Naive thymus-derived CD4-positive, alpha-beta T cell (primary cell): ENCODE data around the gene TMEM131L. TPM values are rescaled to one million over a fixed set of nuclear protein-coding genes. Genes with fewer than 3 reads are reported as not detected.

Experiments
- ATAC-seq: fragments of 150-1000 bp; cut with Tn5 transposase; 2 replicates; pipeline ENCODE4 v1.10.0; 2021; ENCODE audit warnings: mild to moderate bottlenecking, moderate library complexity
- CTCF ChIA-PET: fragments of 350-600 bp; sonication (Branson Sonifier 250); formaldehyde crosslinking; loops from one replicate; lab custom pipeline; 2021; ENCODE audit warnings: antibody characterized with exemption; lab: Charles Lee
- POLR2A ChIA-PET: fragments of 350-600 bp; sonication (Branson Sonifier 250); formaldehyde crosslinking; loops from one replicate; lab custom pipeline; 2021; ENCODE audit warnings: antibody characterized with exemption, inconsistent platforms; lab: Charles Lee
- DNase-seq, 9 donors: peaks; one replicate each; pipeline versions ENCODE4 v3.0.0 to v3.0.0-alpha.2; 2020 to 2022; ENCODE audit warnings: mixed read lengths in 1 of 9
- H3K27ac ChIP-seq: one replicate; pipeline ENCODE4 v1.7.0; 2013; ENCODE audit warnings: mild to moderate bottlenecking, low read depth, low read length, moderate library complexity
- H3K27me3 ChIP-seq, 2 donors: one replicate each; pipeline ENCODE4 v1.7.0; 2013; ENCODE audit warnings: low read length in 2 of 2, mild to moderate bottlenecking in 2 of 2, moderate library complexity in 2 of 2; ENCODE audit not compliant: control insufficient read depth in 2 of 2, insufficient read depth in 2 of 2
- H3K36me3 ChIP-seq, 3 experiments: 1 replicate in 2 of 3; 2 replicates in 1 of 3; pipeline ENCODE4 v1.7.0; 2013; ENCODE audit warnings: low read length in 3 of 3, mild to moderate bottlenecking in 3 of 3, moderate library complexity in 1 of 3; ENCODE audit not compliant: insufficient read depth in 3 of 3, control insufficient read depth in 2 of 3
- H3K4me1 ChIP-seq, 2 donors: one replicate each; pipeline ENCODE4 v1.7.0; 2013; ENCODE audit warnings: low read length in 2 of 2, mild to moderate bottlenecking in 2 of 2, moderate library complexity in 1 of 2; ENCODE audit not compliant: control insufficient read depth in 2 of 2, insufficient read depth in 2 of 2
- H3K4me3 ChIP-seq: 2 replicates; pipeline ENCODE4 v1.7.0; 2013; ENCODE audit warnings: mild to moderate bottlenecking, low read length
- H3K9me3 ChIP-seq, 3 experiments: 1 replicate in 2 of 3; 2 replicates in 1 of 3; pipeline ENCODE4 v1.7.0; 2013; ENCODE audit warnings: low read length in 3 of 3; ENCODE audit not compliant: control insufficient read depth in 2 of 3
- H3K27ac Mint-ChIP-seq, 9 donors: one replicate each; pipeline ENCODE4 v1.8.0; 2020 to 2022; ENCODE audit warnings: mixed read lengths in 9 of 9, mild to moderate bottlenecking in 8 of 9, moderate library complexity in 5 of 9, inconsistent platforms in 2 of 9
- H3K27me3 Mint-ChIP-seq, 5 donors: one replicate each; pipeline ENCODE4 v1.8.0; 2021 to 2022; ENCODE audit warnings: mixed read lengths in 5 of 5, mild to moderate bottlenecking in 1 of 5
- H3K36me3 Mint-ChIP-seq, 5 donors: one replicate each; pipeline ENCODE4 v1.8.0; 2020 to 2022; ENCODE audit warnings: mixed read lengths in 5 of 5, mild to moderate bottlenecking in 3 of 5, inconsistent platforms in 1 of 5
- H3K4me1 Mint-ChIP-seq, 7 donors: one replicate each; pipeline ENCODE4 v1.8.0; 2020 to 2022; ENCODE audit warnings: mixed read lengths in 7 of 7, mild to moderate bottlenecking in 3 of 7, inconsistent platforms in 1 of 7
- H3K4me3 Mint-ChIP-seq, 10 donors: one replicate each; pipeline ENCODE4 v1.8.0; 2020 to 2022; ENCODE audit warnings: mild to moderate bottlenecking in 10 of 10, mixed read lengths in 10 of 10, moderate library complexity in 6 of 10, inconsistent platforms in 2 of 10
- H3K9me3 Mint-ChIP-seq, 11 donors: one replicate each; pipeline ENCODE4 v1.8.0; 2020 to 2022; ENCODE audit warnings: mixed read lengths in 11 of 11, mild to moderate bottlenecking in 4 of 11, inconsistent platforms in 1 of 11, moderate library complexity in 1 of 11
- intact Hi-C, 2 donors: fragments of 100-400 bp; cut with micrococcal nuclease; formaldehyde crosslinking; loops; one replicate each; pipeline ENCODE4 v1.15.1; 2023
- polyA plus RNA-seq, 2 donors: library from polyadenylated mRNA; unstranded; fragments of 300-500 nt; fragmentation: Illumina TruSeq; gene quantifications; one replicate each; pipeline ENCODE4 v1.2.3, GENCODE V29; 2021
- total RNA-seq, 6 experiments: library from RNA in 5 of 6; stranded (reverse) in 5 of 6; gene quantifications; 1 replicate in 5 of 6; 2 replicates in 1 of 6; pipeline ENCODE4 v1.2.3 and lab custom pipeline; 2021 to 2026

TMEM131L gene
- total and polyA plus RNA-seq, 7 experiments from 2014 or later: 45.7 to 111 (median 87.9) TPM

DNA sequence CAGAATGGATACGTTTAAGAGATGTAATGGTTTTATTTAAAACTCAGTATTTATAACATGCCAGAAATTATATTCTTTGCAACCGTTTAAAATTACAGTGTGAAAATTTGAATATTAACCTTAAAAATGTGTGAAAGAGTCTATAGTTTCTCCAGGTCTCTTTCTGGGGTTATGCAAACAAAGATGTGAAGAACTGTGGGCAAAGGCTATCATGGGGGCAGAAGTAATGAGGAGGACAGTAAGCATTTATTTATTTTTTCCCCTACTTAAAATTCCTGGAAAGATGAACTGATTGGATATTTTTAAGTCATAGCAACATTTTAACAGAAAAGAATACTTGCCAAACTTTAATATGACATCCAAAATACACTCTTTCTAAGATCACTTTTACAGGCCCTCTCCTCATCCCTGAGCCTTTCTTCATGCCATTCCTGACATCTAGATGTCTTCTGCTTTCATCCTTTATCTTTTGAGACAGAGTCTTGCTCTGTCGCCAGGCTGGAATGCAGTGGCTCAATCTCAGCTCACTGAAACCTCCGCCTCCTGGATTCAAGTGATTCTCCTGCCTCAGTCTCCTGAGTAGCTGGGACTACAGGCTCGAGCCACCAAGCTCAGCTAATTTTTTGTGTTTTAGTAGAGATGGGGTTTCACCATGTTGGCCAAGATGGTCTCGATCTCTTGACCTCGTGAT lies 46.1 kb downstream of the TMEM131L start:
- ChIA-PET CTCF (interaction anchor here (1.9 kb wide), 1 partner anchor 11 kb away, joined by 5 read pairs; no protein-coding TSS in a partner anchor), POLR2A (interaction anchor here (0.6 to 2.6 kb wide), 4 partner anchors 11 to 88 kb away, joined by 4 to 13 read pairs (median 8); no protein-coding TSS in a partner anchor)
- ATAC-seq: no peak
- Mint-ChIP-seq H3K4me1 (peaks cover 38 to 92% (median 73%) of the 10 kb centered on the region in 7 donors), H3K27ac (peak overlapping the region in 8 of 9 donors; percentile 9 to 91 (median 69)), H3K36me3 (peaks cover 0 to 51% (median 37%) of the 10 kb centered on the region in 5 donors), H3K4me3 (peak overlapping the region in 7 of 10 donors; percentile 0 to 55 (median 22)), H3K27me3 (no peaks in the 10 kb centered on the region), H3K9me3 (peaks cover 0 to 4% (median 0%) of the 10 kb centered on the region in 11 donors)
- peaks cover 0 to 47% of the 10 kb centered on the region in 2 donors for H3K4me1 ChIP-seq
- no peak overlapping the region for H3K4me3 ChIP-seq
- intact Hi-C loops: no loop called here
- peaks cover 0 to 22% (median 4%) of the 10 kb centered on the region in 3 experiments for H3K36me3 ChIP-seq
- H3K9me3 ChIP-seq: no peaks in the 10 kb centered on the region
- no peak overlapping the region for H3K27ac ChIP-seq
- no peaks in the 10 kb centered on the region for H3K27me3 ChIP-seq
- DNase-seq: no peak

- Mint-ChIP-seq H3K4me3 (peak overlapping the region in 6 of 10 donors; percentile 18 to 55 (median 45)), H3K27ac (peak overlapping the region in 7 of 9 donors; percentile 9 to 91 (median 69))
- CTCF ChIA-PET: interaction anchor here (1.9 kb wide), 1 partner anchor 12 kb away, joined by 5 read pairs; no protein-coding TSS in a partner anchor
Observed at GRCh38 chr4:153512952-153513500, 46.9 kb downstream of the TMEM131L start.

GRCh38 chr4:153513596-153513995 lies 47.4 kb downstream of the TMEM131L start:
- Mint-ChIP-seq H3K27me3 (no peaks in the 10 kb centered on the region), H3K27ac (peak overlapping the region in 6 of 9 donors; percentile 55 to 91 (median 62)), H3K9me3 (peaks cover 0 to 4% (median 0%) of the 10 kb centered on the region in 11 donors), H3K36me3 (peaks cover 0 to 51% (median 32%) of the 10 kb centered on the region in 5 donors), H3K4me1 (peaks cover 43 to 92% (median 75%) of the 10 kb centered on the region in 7 donors), H3K4me3 (peak overlapping the region in 6 of 10 donors; percentile 22 to 56 (median 54))
- H3K9me3 ChIP-seq: no peaks in the 10 kb centered on the region
- ChIA-PET POLR2A (interaction anchor here (0.6 to 2.6 kb wide), 6 partner anchors 9 to 25 kb away, joined by 3 to 13 read pairs (median 4); no protein-coding TSS in a partner anchor), CTCF (interaction anchor here (0.6 to 1.9 kb wide), 3 partner anchors 9 to 46 kb away, joined by 3 to 5 read pairs (median 3); no protein-coding TSS in a partner anchor)
- no peak for ATAC-seq
- H3K27ac ChIP-seq: no peak overlapping the region
- peaks cover 8 to 47% of the 10 kb centered on the region in 2 donors for H3K4me1 ChIP-seq
- intact Hi-C loops: no loop called here
- H3K4me3 ChIP-seq: no peak overlapping the region
- no peaks in the 10 kb centered on the region for H3K27me3 ChIP-seq
- DNase-seq: no peak
- peaks cover 0 to 20% (median 5%) of the 10 kb centered on the region in 3 experiments for H3K36me3 ChIP-seq

More at GRCh38 chr4:153512952-153513500, 46.9 kb downstream of the TMEM131L start:
- Histone ChIP-seq H3K27me3 (no peaks in the 10 kb centered on the region), H3K4me3 (no peak overlapping the region), H3K4me1 (peaks cover 3 to 47% of the 10 kb centered on the region in 2 donors), H3K27ac (no peak overlapping the region), H3K9me3 (no peaks in the 10 kb centered on the region), H3K36me3 (peaks cover 0 to 22% (median 5%) of the 10 kb centered on the region in 3 experiments)
- POLR2A ChIA-PET: interaction anchor here (0.6 to 2.6 kb wide), 5 partner anchors 10 to 89 kb away, joined by 3 to 13 read pairs (median 7); no protein-coding TSS in a partner anchor
- Mint-ChIP-seq H3K27me3 (no peaks in the 10 kb centered on the region), H3K9me3 (peaks cover 0 to 4% (median 0%) of the 10 kb centered on the region in 11 donors), H3K36me3 (peaks cover 0 to 48% (median 32%) of the 10 kb centered on the region in 5 donors), H3K4me1 (peaks cover 38 to 92% (median 73%) of the 10 kb centered on the region in 7 donors)
- ATAC-seq (no peak), DNase-seq (no peak)
- intact Hi-C loops: no loop called here

GRCh38 chr4:153514001-153514526 lies 47.9 kb downstream of the TMEM131L start:
- CTCF ChIA-PET: interaction anchor here (0.6 to 1.9 kb wide), 5 partner anchors 8 to 46 kb away, joined by 3 to 5 read pairs (median 3); no protein-coding TSS in a partner anchor
- Mint-ChIP-seq H3K27ac (peak overlapping the region in 6 of 9 donors; percentile 3 to 91 (median 59)), H3K9me3 (peaks cover 0 to 4% (median 0%) of the 10 kb centered on the region in 11 donors), H3K4me1 (peaks cover 48 to 92% (median 79%) of the 10 kb centered on the region in 7 donors), H3K36me3 (peaks cover under 1 to 51% (median 31%) of the 10 kb centered on the region in 5 donors), H3K4me3 (peak overlapping the region in 7 of 10 donors; percentile 18 to 62 (median 25)), H3K27me3 (no peaks in the 10 kb centered on the region)
- no peak overlapping the region for H3K27ac ChIP-seq
- H3K36me3 ChIP-seq: peaks cover 0 to 16% (median 5%) of the 10 kb centered on the region in 3 experiments
- DNase-seq: no peak
- POLR2A ChIA-PET: interaction anchor here (0.7 to 2.6 kb wide), 9 partner anchors 9 to 84 kb away, joined by 3 to 13 read pairs (median 4); no protein-coding TSS in a partner anchor
- H3K4me3 ChIP-seq: no peak overlapping the region
- no peaks in the 10 kb centered on the region for H3K27me3 ChIP-seq
- H3K4me1 ChIP-seq: peaks cover 12 to 50% of the 10 kb centered on the region in 2 donors
- no peaks in the 10 kb centered on the region for H3K9me3 ChIP-seq
- ATAC-seq: no peak
- intact Hi-C loops: no loop called here

DNA sequence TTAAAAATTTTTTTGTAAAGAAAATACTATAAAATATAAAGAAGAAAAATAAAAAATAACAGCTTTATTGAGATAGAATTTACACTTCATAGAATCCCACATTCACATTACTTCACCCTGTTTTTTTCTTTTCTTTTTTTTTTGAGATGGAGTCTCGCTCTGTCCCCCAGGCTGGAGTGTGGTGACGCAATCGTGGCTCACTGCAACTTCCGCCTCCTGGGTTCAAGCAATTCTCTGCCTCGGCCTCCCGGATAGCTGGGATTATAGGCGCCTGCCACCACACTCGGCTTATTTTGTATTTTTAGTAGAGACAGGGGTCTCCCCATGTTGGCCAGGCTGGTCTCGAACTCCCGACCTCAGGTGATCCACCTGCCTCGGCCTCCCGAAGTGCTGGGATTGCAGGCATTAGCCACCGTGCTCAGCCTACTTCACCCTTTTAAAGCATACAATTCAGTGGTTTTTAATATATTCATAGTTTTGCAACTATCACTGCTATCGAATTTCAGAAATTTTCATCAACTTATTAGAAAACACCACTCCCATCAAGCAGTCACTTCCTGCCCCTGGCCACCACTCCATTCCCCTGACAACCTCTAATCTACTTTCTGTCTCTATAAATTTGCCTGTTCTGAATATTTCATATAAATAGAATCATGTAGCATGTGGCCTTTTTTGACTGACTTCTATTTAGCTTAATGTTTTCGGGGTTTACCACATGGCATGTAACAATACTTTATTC lies 48.7 kb downstream of the TMEM131L start:
- H3K4me3 Mint-ChIP-seq: peak overlapping the region in 5 of 10 donors; percentile 7 to 59 (median 43)
- ChIA-PET POLR2A (interaction anchor here (0.6 to 2.6 kb wide), 9 partner anchors 8 to 1468 kb away, joined by 3 to 13 read pairs (median 4); no protein-coding TSS in a partner anchor), CTCF (interaction anchor here (0.7 to 1.9 kb wide), 4 partner anchors 7 to 47 kb away, joined by 3 to 5 read pairs (median 4); no protein-coding TSS in a partner anchor)
- H3K4me1 Mint-ChIP-seq: peaks cover 55 to 92% (median 83%) of the 10 kb centered on the region in 7 donors
- H3K27ac Mint-ChIP-seq: peak overlapping the region in 6 of 9 donors; percentile 35 to 91 (median 52)
- intact Hi-C loops: no loop called here
- Histone ChIP-seq H3K36me3 (peaks cover 0 to 9% (median 5%) of the 10 kb centered on the region in 3 experiments), H3K9me3 (no peaks in the 10 kb centered on the region), H3K4me1 (peaks cover 18 to 58% of the 10 kb centered on the region in 2 donors), H3K27ac (no peak overlapping the region), H3K4me3 (no peak overlapping the region), H3K27me3 (no peaks in the 10 kb centered on the region)
- ATAC-seq (no peak), DNase-seq (no peak)
- H3K36me3 Mint-ChIP-seq: peaks cover 4 to 43% (median 28%) of the 10 kb centered on the region in 5 donors
- H3K9me3 Mint-ChIP-seq: peaks cover 0 to 4% (median 0%) of the 10 kb centered on the region in 11 donors
- no peaks in the 10 kb centered on the region for H3K27me3 Mint-ChIP-seq
